Chondrocyte (in vitro differentiated cells): ENCODE measurements around the gene LYZL2. TPM values are rescaled to one million over a fixed set of nuclear protein-coding genes. Genes with fewer than 3 reads are reported as not detected.
"Not testable (repeated sequence)": the region's sequence is repeated elsewhere in the genome, so short reads cannot be mapped to it uniquely, and the experiment has no call there.

ENCODE experiments used
- DNase-seq: peaks from one replicate; pipeline ENCODE4 v3.0.0; 2021; ENCODE audit warnings: mixed read lengths, low spot score
- H3K27ac Mint-ChIP-seq: one replicate; pipeline ENCODE4 v1.8.0; 2021; ENCODE audit warnings: mild to moderate bottlenecking, moderate library complexity, mixed read lengths; ENCODE audit not compliant: unreplicated experiment
- H3K27me3 Mint-ChIP-seq: 2 replicates; pipeline ENCODE4 v1.8.0; 2021; ENCODE audit warnings: low read depth, mixed read lengths
- H3K36me3 Mint-ChIP-seq: 2 replicates; pipeline ENCODE4 v1.8.0; 2021; ENCODE audit warnings: low read depth, mixed read lengths
- H3K4me1 Mint-ChIP-seq: 2 replicates; pipeline ENCODE4 v1.8.0; 2021; ENCODE audit warnings: low read depth, mild to moderate bottlenecking, mixed read lengths
- H3K4me3 Mint-ChIP-seq: one replicate; pipeline ENCODE4 v1.8.0; 2021; ENCODE audit warnings: mild to moderate bottlenecking, moderate library complexity, mixed read lengths; ENCODE audit not compliant: unreplicated experiment
- H3K9me3 Mint-ChIP-seq: 2 replicates; pipeline ENCODE4 v1.8.0; 2021; ENCODE audit warnings: low read depth, mixed read lengths
- long read RNA-seq: library from polyadenylated mRNA; stranded (forward); transcript quantifications from one replicate; pipeline ENCODE4 v2.0.0, GENCODE V29; 2021
- total RNA-seq: library from RNA; stranded (reverse); gene quantifications from 3 replicates; pipeline ENCODE4 v1.2.1, GENCODE V29; 2021
- TF ChIP-seq, protein P1 (sequence below): fragments of 200-600 bp; sonication (generic); IDR thresholded peaks from 2 replicates; pipeline ENCODE4 v1.5.0; 2021; ENCODE audit warnings: antibody characterized with exemption, mild to moderate bottlenecking, moderate library complexity

Gene LYZL2
- not detected in 3 replicates for total RNA-seq
- long read RNA-seq = 0 reads

DNA sequence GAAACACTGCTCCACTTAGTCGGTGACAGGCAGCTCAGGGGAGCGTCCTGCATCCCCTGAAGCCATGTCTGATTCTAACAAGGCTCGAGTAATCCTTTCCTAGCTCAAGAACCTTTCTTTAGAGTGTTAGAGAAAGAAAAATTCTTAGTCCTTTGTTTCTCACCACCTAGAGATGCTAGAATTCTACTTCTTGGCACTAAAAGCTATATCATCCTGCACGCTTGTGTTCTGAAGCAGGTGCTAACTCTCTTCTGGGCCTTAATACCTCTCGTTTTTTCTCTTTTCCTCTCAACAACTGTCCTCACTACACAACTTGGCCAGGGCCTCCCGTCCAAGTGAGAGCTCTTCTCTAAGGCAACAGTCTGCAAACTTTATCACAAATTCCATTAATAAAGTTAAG lies at the start of gene LYZL2:
Gene LYZL2, minus strand, starts transcription at position 101 of the 400 bp plus-strand sequence. CDS start 2,838 bp downstream, outside the sequence.
- no peak for DNase-seq
- Mint-ChIP-seq H3K36me3 (no peaks in the 10 kb centered on the region), H3K27me3 (no peaks in the 10 kb centered on the region), H3K9me3 (no peaks in the 10 kb centered on the region), H3K4me1 (no peaks in the 10 kb centered on the region), H3K4me3 (no peak within 1 kb of the TSS), H3K27ac (no peak within 1 kb of the TSS)
- TF ChIP-seq, protein P1, sequence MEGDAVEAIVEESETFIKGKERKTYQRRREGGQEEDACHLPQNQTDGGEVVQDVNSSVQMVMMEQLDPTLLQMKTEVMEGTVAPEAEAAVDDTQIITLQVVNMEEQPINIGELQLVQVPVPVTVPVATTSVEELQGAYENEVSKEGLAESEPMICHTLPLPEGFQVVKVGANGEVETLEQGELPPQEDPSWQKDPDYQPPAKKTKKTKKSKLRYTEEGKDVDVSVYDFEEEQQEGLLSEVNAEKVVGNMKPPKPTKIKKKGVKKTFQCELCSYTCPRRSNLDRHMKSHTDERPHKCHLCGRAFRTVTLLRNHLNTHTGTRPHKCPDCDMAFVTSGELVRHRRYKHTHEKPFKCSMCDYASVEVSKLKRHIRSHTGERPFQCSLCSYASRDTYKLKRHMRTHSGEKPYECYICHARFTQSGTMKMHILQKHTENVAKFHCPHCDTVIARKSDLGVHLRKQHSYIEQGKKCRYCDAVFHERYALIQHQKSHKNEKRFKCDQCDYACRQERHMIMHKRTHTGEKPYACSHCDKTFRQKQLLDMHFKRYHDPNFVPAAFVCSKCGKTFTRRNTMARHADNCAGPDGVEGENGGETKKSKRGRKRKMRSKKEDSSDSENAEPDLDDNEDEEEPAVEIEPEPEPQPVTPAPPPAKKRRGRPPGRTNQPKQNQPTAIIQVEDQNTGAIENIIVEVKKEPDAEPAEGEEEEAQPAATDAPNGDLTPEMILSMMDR = no peak

DNA sequence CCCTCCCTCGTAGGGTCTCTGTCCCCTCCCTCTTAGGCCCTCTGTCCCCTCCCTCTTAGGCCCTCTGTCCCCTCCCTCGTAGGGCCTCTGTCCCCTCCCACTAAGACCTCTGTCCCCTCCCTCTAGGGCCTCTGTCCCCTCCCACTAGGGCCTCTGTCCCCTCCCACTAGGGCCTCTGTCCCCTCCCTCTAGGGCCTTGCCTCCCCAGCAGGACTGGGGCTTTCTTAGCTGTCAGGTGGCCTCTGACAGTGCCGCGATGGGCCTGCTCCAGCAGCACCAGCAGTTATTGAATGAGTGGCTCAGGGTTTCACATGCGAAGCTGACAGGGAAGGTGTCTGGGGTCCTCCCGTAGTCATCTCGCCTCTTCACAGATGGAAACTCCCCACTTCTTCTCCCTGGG lies 48.1 kb upstream of the LYZL2 start:
- H3K4me3 Mint-ChIP-seq, H3K36me3 Mint-ChIP-seq, H3K27me3 Mint-ChIP-seq, DNase-seq, H3K9me3 Mint-ChIP-seq, H3K27ac Mint-ChIP-seq: not testable (repeated sequence)
- H3K4me1 Mint-ChIP-seq = peaks cover 20% of the 10 kb centered on the region

DNA sequence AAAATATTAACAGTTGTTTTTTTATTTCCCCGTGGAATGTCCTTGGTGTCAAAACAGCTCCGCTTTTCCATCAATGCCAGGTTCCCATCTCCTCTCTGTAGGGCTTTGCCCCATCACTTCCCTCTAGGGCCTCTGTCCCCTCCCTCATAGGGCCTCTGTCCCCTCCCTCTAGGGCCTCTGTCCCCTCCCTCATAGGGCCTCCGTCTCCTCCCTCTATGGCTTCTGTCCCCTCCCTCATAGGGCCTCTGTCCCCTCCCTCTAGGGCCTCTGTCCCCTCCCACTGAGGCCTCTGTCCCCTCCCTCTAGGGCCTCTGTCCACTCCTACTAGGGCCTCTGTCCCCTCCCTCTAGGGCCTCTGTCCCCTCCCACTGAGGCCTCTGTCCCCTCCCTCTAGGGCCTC lies 47.6 kb upstream of the LYZL2 start:
- H3K4me3 Mint-ChIP-seq, H3K27me3 Mint-ChIP-seq, H3K36me3 Mint-ChIP-seq, H3K9me3 Mint-ChIP-seq, H3K27ac Mint-ChIP-seq, DNase-seq: not testable (repeated sequence)
- peaks cover 16% of the 10 kb centered on the region for H3K4me1 Mint-ChIP-seq

DNA sequence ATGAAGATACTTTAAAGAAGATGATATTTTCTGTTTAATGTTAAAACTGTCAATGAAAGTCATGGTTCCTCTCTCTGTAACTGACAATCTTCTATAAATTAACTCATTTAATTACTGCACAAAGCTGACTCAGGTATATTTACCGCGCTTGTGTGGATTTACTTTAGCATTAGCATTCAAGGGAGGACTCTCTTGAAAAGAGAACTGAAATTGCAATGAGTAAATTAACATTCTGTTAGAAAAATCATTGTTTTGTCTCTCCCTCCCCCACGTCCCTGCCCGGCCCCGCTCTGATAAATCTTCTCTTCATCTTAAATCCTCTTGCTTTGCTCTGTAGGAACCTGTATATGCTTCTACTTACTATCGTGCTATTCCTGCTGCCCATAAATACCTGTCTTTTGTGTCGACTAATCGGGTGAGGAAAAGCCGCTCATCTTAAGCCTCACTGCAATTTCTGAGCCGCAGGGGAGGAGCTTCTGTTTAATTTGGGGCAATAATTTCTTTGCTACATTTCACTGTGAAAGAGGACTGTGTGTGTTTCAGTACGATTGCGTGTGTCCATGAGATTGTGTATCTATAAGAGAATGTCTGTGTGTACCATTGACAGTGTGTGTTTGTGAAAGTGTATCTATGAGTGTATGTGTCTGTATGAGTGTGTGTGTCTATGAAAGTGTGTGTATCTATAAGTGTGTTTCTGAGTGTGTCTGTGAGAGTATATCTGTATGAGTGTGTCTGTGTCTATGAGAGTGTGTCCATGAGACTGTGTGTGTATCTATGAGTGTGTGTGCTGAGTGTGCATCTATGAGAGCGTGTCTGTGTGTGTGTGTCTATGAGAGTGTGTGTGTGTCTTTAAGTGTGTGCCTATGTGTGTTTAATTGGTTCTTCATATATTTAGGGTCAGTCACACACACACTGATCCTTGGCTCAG lies 46.5 kb upstream of the LYZL2 start:
- peaks cover 9% of the 10 kb centered on the region for H3K4me1 Mint-ChIP-seq
- H3K27ac Mint-ChIP-seq = no peak overlapping the region
- H3K4me3 Mint-ChIP-seq = no peak overlapping the region
- peaks cover 2% of the 10 kb centered on the region for H3K36me3 Mint-ChIP-seq
- no peaks in the 10 kb centered on the region for H3K27me3 Mint-ChIP-seq
- DNase-seq = no peak
- TF ChIP-seq, protein P1 = no peak
- peaks cover 7% of the 10 kb centered on the region for H3K9me3 Mint-ChIP-seq

DNA sequence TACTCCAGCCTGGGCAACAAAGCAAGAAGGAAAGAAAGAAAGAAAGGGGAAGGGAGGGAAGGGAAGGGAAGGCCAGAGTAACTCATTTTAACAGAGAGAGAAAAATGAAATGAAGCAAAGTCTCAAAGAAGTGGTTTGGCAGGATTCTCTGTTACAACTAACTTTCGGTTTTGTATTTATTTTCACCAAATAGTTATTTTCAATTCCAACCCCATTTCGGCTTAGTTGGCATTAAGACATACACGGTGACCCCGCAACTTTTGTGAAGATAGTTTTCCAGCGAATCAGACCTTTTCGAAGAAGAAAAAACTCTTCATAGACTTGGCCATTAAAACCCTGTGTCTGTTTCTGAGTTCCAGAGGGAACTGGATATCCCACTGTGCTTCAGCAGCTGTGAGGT lies 45.2 kb upstream of the LYZL2 start:
- no peak for DNase-seq
- TF ChIP-seq, protein P1 = no peak
- no peak overlapping the region for H3K4me3 Mint-ChIP-seq
- H3K27me3 Mint-ChIP-seq = no peaks in the 10 kb centered on the region
- H3K27ac Mint-ChIP-seq = no peak overlapping the region
- H3K4me1 Mint-ChIP-seq = peaks cover 13% of the 10 kb centered on the region
- H3K36me3 Mint-ChIP-seq = no peaks in the 10 kb centered on the region
- H3K9me3 Mint-ChIP-seq = no peaks in the 10 kb centered on the region

DNA sequence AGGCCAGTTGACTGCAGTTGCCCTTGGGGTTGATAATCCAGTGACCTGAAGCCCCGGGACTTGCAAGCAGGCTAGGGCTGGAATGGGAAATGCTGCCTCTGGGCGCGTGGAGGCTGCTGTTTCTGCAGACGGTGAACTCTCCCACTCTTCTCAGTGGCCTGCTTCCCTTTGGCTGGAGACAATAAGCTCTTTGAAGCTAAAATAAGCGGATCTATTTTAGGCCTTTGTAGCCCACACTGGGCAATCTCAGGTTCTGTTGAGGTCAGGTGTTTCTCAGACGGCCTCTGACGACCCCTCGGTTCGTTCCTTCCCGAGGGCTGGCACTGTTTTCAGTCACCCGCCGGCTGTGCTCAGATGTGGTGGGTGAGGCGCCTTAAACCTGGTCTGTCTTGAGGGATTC lies 43.7 kb upstream of the LYZL2 start:
- DNase-seq, H3K9me3 Mint-ChIP-seq, H3K27ac Mint-ChIP-seq, H3K4me3 Mint-ChIP-seq, H3K36me3 Mint-ChIP-seq, H3K27me3 Mint-ChIP-seq: not testable (repeated sequence)
- H3K4me1 Mint-ChIP-seq = peaks cover 13% of the 10 kb centered on the region

DNA sequence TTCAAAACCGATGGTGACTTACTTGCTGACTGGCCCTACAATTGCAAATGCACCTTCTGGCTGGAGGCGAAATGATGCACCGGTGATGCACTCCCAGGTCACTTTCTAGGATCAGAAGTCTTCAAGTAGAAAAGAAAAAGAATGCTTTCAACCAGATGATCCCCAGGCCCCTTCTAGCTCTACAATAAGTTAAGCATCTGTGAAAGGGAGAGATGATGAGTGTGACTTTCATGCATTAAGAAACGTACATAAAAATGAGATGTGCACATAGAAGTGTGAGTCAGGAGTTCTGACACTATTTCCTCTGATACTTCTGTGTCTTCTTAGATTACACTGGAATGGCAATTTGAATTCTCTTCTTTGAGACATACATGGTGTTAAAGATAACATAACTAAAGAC lies 42.8 kb upstream of the LYZL2 start:
- H3K4me1 Mint-ChIP-seq = peaks cover 13% of the 10 kb centered on the region

More for the DNA sequence above, 42.8 kb upstream of the LYZL2 start:
- not testable (repeated sequence) for H3K27me3 Mint-ChIP-seq, H3K9me3 Mint-ChIP-seq, H3K36me3 Mint-ChIP-seq, DNase-seq, H3K27ac Mint-ChIP-seq, H3K4me3 Mint-ChIP-seq
